ENCODE results near the gene KLK15. TPM values are rescaled to one million over a fixed set of nuclear protein-coding genes. Genes with fewer than 3 reads are reported as not detected.

KLK15 gene
- total and polyA plus RNA-seq, 2 donors (not counting 3 experiments of a cell fraction or from before 2014, with no cell fraction given), result not detected

- no peaks in the 10 kb centered on the region for H3K9me1 ChIP-seq (replicated peaks; ENCODE audit: control insufficient read depth, extremely low read depth, insufficient read depth, low read length)
- no peaks in the 10 kb centered on the region for H3K79me2 ChIP-seq (ENCODE audit: control insufficient read depth, insufficient read depth, low read length)
- H3K9me3 ChIP-seq (replicated peaks; ENCODE audit: control insufficient read depth, insufficient read depth, low read length), result no peaks in the 10 kb centered on the region
- FAIRE-seq (no peak), DNase-seq (ENCODE audit: low read depth, low spot score) (no peak)
- H3K27ac ChIP-seq (ENCODE audit: insufficient read depth, low read depth, low read length), result no peak overlapping the region
- no peak overlapping the region for H3K9ac ChIP-seq (replicated peaks; ENCODE audit: extremely low read depth, insufficient read depth, low read length)
- H3K4me1 ChIP-seq (ENCODE audit: control insufficient read depth, extremely low read depth, insufficient read depth, low read length), result no peaks in the 10 kb centered on the region
- no peak overlapping the region for H3K4me2 ChIP-seq (ENCODE audit: insufficient read depth, low read length)
- dilution Hi-C loops (cut with MboI; ENCODE audit: extremely low pct_ligation_motif_present, low sequenced_read_pairs) (no loop called here), intact Hi-C loops (cut with micrococcal nuclease) (no loop called here)
- H3K4me3 ChIP-seq (replicated peaks in 1 of 3; ENCODE audit: insufficient read depth in 1 of 3, low read depth in 1 of 3, low read length in 3 of 3), result no peak overlapping the region
- ChIA-PET POLR2A (no interaction called here), CTCF (no interaction called here)
- no peak overlapping the region for H2AFZ ChIP-seq (ENCODE audit: low read depth, low read length)
- peaks cover 0 to 4% of the 10 kb centered on the region in 2 experiments for H3K27me3 ChIP-seq (ENCODE audit: control insufficient read depth in 2 of 2, insufficient read depth in 2 of 2, low read length in 2 of 2)
- H4K20me1 ChIP-seq (replicated peaks; ENCODE audit: control insufficient read depth, extremely low read depth, insufficient read depth, low read length), result no peaks in the 10 kb centered on the region
- no peaks in the 10 kb centered on the region for H3K36me3 ChIP-seq (ENCODE audit: control insufficient read depth in 2 of 2, extremely low read depth in 1 of 2, insufficient read depth in 2 of 2, low read length in 2 of 2)
- no TSS peak for BruUV-seq (replicated peaks)
- TF ChIP-seq EZH2 (IDR thresholded peaks at IDR 0.05; ENCODE audit: borderline replicate concordance, low read depth, low read length, severe bottlenecking), result no peak
- TF ChIP-seq JUN (IDR thresholded peaks at IDR 0.05; ENCODE audit: borderline replicate concordance, insufficient read depth, insufficient read length, low read depth), result no peak
- no peak for TF ChIP-seq GATA2 (IDR thresholded peaks at IDR 0.05; ENCODE audit: insufficient read depth, insufficient read length, low read depth, low read length)
- TF ChIP-seq FOS (IDR thresholded peaks at IDR 0.05; ENCODE audit: borderline replicate concordance, insufficient read depth, low read length), result no peak
- TF ChIP-seq CTCF (IDR thresholded peaks at IDR 0.05; ENCODE audit: extremely low read depth in 1 of 2, insufficient read depth in 1 of 2, low read depth in 1 of 2, low read length in 2 of 2), result no peak
- TF ChIP-seq POLR2AphosphoS5 (IDR thresholded peaks at IDR 0.05; ENCODE audit: insufficient read depth, low read depth, low read length), result no peak
- TF ChIP-seq MAX (IDR thresholded peaks at IDR 0.05; ENCODE audit: insufficient read depth, insufficient read length), result no peak
- no peak for TF ChIP-seq MYC (IDR thresholded peaks at IDR 0.05; ENCODE audit: low read depth, low read length)
- TF ChIP-seq POLR2A (IDR thresholded peaks at IDR 0.05; ENCODE audit: low read depth, low read length), result no peak
These were observed 46.9 kb upstream of the KLK15 start for GRCh38 chr19:50880241-50880640.

All from endothelial cell of umbilical vein (primary cell).